ENCODE results near the gene ZNF211.

ZNF211 gene

GRCh38 chr19:57665261-57665806, 32.4 kb downstream of the ZNF211 start:
- no peak for TF ChIP-seq SIN3A (IDR thresholded peaks at IDR 0.05; ENCODE audit: borderline replicate concordance, insufficient read depth, low read length)
- no peak for TF ChIP-seq POLR2AphosphoS5 (IDR thresholded peaks at IDR 0.05; ENCODE audit: low read depth, low read length)
- TF ChIP-seq TAF1 (IDR thresholded peaks at IDR 0.05; ENCODE audit: borderline replicate concordance, insufficient read depth, low read length) = no peak
- no peak for TF ChIP-seq FOXP2 (optimal IDR thresholded peaks at IDR 0.05; ENCODE audit: borderline replicate concordance, extremely low read depth, extremely low read length, insufficient read depth)
- no peak for TF ChIP-seq REST (IDR thresholded peaks at IDR 0.05; ENCODE audit: insufficient read depth in 1 of 2, low read depth in 2 of 2, low read length in 2 of 2)

GRCh38 chr19:57667228-57667627, 34.3 kb downstream of the ZNF211 start:
- TF ChIP-seq REST (IDR thresholded peaks at IDR 0.05; ENCODE audit: insufficient read depth in 1 of 2, low read depth in 2 of 2, low read length in 2 of 2) (peak; percentile 35 to 89; a peak in 3 of 4 replicates), FOXP2 (optimal IDR thresholded peaks at IDR 0.05; ENCODE audit: borderline replicate concordance, extremely low read depth, extremely low read length, insufficient read depth) (no peak)

- TF ChIP-seq REST (IDR thresholded peaks at IDR 0.05; ENCODE audit: insufficient read depth in 1 of 2, low read depth in 2 of 2, low read length in 2 of 2) (no peak), FOXP2 (optimal IDR thresholded peaks at IDR 0.05; ENCODE audit: borderline replicate concordance, extremely low read depth, extremely low read length, insufficient read depth) (no peak), TAF1 (IDR thresholded peaks at IDR 0.05; ENCODE audit: borderline replicate concordance, insufficient read depth, low read length) (no peak), SIN3A (IDR thresholded peaks at IDR 0.05; ENCODE audit: borderline replicate concordance, insufficient read depth, low read length) (no peak), POLR2AphosphoS5 (IDR thresholded peaks at IDR 0.05; ENCODE audit: low read depth, low read length) (no peak)
These were observed 35.7 kb downstream of the ZNF211 start, which contains the start of gene ZSCAN4 for GRCh38 chr19:57668635-57669034. ZSCAN4 (plus strand) TSS chr19:57668935; CDS start chr19:57676146, 7,211 bp downstream.

GRCh38 chr19:57671124-57671895, 38.3 kb downstream of the ZNF211 start:
- TF ChIP-seq POLR2AphosphoS5 (IDR thresholded peaks at IDR 0.05; ENCODE audit: low read depth, low read length) (no peak), REST (IDR thresholded peaks at IDR 0.05; ENCODE audit: insufficient read depth in 1 of 2, low read depth in 2 of 2, low read length in 2 of 2) (no peak), SIN3A (IDR thresholded peaks at IDR 0.05; ENCODE audit: borderline replicate concordance, insufficient read depth, low read length) (no peak), FOXP2 (optimal IDR thresholded peaks at IDR 0.05; ENCODE audit: borderline replicate concordance, extremely low read depth, extremely low read length, insufficient read depth) (no peak), TAF1 (IDR thresholded peaks at IDR 0.05; ENCODE audit: borderline replicate concordance, insufficient read depth, low read length) (no peak)
